Nephron progenitor cell (in vitro differentiated cells): ENCODE results near the gene RPL35.
"Not testable (repeated sequence)": the region's sequence is repeated elsewhere in the genome, so short reads cannot be mapped to it uniquely, and the experiment has no call there.

ENCODE experiments used
- DNase-seq: peaks from one replicate; pipeline ENCODE4 v3.0.0; 2021
- H3K27ac Mint-ChIP-seq: 2 replicates; pipeline ENCODE4 v1.8.0; 2021; ENCODE audit warnings: mild to moderate bottlenecking, moderate library complexity, mixed read lengths
- H3K27me3 Mint-ChIP-seq: 2 replicates; pipeline ENCODE4 v1.8.0; 2021; ENCODE audit warnings: mild to moderate bottlenecking, low read depth, mixed read lengths; ENCODE audit not compliant: poor library complexity
- H3K36me3 Mint-ChIP-seq: 2 replicates; pipeline ENCODE4 v1.8.0; 2021; ENCODE audit warnings: low read depth, mixed read lengths
- H3K4me1 Mint-ChIP-seq: 2 replicates; pipeline ENCODE4 v1.8.0; 2021; ENCODE audit warnings: mixed read lengths
- H3K4me3 Mint-ChIP-seq: 2 replicates; pipeline ENCODE4 v1.8.0; 2021; ENCODE audit warnings: mild to moderate bottlenecking, moderate library complexity, mixed read lengths
- H3K9me3 Mint-ChIP-seq: 2 replicates; pipeline ENCODE4 v1.8.0; 2021; ENCODE audit warnings: mild to moderate bottlenecking, moderate library complexity, mixed read lengths
- CTCF ChIP-seq: fragments of 200-600 bp; sonication (generic); IDR thresholded peaks from 2 replicates; pipeline ENCODE4 v1.5.0; 2021; ENCODE audit warnings: antibody characterized with exemption

RPL35 gene

DNA sequence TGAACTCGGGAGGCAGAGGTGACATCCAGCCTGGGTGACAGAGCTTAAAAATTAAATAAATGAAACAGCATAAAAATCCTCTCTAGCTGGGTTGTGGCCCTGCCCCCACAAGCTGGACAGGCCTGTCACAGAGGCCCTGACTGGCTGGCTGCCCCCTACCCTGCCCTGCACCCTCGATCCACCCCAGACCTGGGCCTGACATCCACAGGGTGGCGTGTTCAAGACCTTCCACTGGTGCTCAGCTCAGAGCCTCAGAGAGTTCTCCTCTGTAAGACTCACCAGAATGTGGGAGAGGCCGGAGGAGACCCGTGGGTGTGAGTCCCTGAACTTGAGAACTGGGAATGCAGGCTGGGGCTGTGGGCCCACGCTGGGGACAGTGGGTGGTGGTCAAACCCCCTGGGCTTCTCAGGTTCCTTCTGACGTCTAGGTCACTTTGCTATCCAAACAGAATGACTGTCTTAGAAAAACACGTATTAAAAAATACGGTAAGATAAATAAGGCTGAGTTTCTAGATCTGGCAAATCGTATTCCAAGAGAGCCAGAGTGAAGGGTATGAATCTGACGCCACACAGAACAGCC, 18.2 kb downstream of the RPL35 start:
- Mint-ChIP-seq H3K9me3 (no peaks in the 10 kb centered on the region), H3K4me1 (peaks cover 30% of the 10 kb centered on the region), H3K4me3 (no peak overlapping the region), H3K36me3 (no peaks in the 10 kb centered on the region), H3K27me3 (peaks cover 9% of the 10 kb centered on the region), H3K27ac (peak overlapping the region; percentile 79)
- DNase-seq = no peak
- no peak for TF ChIP-seq CTCF

DNA sequence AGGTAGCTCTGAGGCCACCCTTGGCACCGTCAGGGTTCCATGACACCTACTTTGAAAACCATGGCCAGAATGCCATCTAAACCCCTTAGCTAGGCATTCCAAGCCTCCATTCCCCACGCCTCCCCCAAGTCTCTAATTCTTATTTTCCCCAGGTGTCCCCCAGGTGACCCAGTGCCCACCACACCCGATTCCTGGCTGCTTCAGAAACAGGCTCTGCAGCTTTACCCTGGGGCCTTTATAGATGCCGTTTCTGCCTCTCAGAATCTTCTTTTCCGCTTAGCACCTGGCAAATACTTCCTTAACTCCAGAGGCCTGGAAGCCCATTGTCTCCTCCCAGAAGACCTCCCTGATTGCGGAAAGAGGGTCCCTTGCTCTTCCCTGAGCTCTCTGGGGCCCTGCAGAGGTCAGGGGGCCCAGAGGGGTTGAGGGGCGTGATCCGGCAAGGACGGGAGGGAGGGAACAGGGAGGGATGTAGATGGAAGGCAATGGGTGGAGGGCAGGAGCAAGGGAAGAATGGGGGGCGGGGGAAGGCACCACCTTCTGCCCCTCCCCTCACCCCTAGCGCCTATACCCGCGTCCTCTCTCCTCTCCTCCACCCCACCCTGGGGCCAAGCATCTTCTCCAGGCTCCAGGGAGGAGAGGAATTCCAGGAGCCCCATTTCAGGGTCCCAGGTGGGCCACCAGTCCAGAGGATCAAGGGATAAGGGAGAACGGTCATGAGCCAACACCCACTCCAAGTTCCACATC, 20.5 kb downstream of the RPL35 start:
- DNase-seq = no peak
- H3K9me3 Mint-ChIP-seq = no peaks in the 10 kb centered on the region
- no peak overlapping the region for H3K27ac Mint-ChIP-seq
- H3K4me3 Mint-ChIP-seq = no peak overlapping the region
- TF ChIP-seq CTCF = no peak
- no peaks in the 10 kb centered on the region for H3K36me3 Mint-ChIP-seq
- peaks cover 5% of the 10 kb centered on the region for H3K27me3 Mint-ChIP-seq
- peaks cover 33% of the 10 kb centered on the region for H3K4me1 Mint-ChIP-seq

- H3K27me3 Mint-ChIP-seq = peaks cover 5% of the 10 kb centered on the region
- no peaks in the 10 kb centered on the region for H3K36me3 Mint-ChIP-seq
- no peak overlapping the region for H3K27ac Mint-ChIP-seq
- H3K9me3 Mint-ChIP-seq = no peaks in the 10 kb centered on the region
- no peak for TF ChIP-seq CTCF
- no peak for DNase-seq
- H3K4me1 Mint-ChIP-seq = peaks cover 27% of the 10 kb centered on the region
- no peak overlapping the region for H3K4me3 Mint-ChIP-seq
Observed at GRCh38 chr9:124840300-124840833, 21.4 kb downstream of the RPL35 start.

DNA sequence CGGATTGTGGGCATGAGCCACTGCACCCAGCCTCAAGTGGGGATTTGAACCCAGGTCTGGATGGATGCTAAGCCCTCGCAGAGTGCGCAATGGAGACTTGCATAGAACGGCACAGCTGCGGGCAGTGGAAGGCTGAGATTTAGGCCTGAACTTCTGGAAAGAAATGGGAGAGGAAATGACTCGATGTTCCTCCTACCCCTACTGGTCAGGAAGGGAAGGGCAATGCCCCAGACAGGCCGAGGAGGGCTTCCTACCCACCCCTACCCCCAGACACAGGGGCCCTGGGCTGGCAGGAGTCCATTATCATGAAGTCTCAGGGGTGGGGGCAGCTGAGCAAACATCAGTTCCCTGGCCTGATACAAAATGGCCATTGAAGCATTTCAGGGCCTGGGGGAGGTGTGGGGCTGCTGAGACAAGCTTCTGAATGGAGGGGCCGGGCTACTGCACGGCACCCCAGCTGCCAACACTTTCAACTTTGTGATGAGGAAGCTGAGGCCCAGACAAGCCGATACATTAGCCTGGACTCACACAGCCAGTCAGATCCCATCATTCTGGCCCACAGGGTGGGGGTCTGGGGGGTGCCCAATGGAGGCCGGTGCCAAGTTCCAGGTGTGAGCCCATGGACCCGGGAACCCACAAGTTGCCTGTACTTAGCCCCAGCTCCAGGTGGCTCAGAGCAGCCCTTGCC, 22.0 kb downstream of the RPL35 start:
- Mint-ChIP-seq H3K36me3 (no peaks in the 10 kb centered on the region), H3K27me3 (peaks cover 5% of the 10 kb centered on the region), H3K4me3 (no peak overlapping the region), H3K4me1 (peaks cover 25% of the 10 kb centered on the region), H3K9me3 (no peaks in the 10 kb centered on the region), H3K27ac (peak overlapping the region; percentile 90)
- TF ChIP-seq CTCF = peak; percentile 57
- peak; percentile 40 for DNase-seq

DNA sequence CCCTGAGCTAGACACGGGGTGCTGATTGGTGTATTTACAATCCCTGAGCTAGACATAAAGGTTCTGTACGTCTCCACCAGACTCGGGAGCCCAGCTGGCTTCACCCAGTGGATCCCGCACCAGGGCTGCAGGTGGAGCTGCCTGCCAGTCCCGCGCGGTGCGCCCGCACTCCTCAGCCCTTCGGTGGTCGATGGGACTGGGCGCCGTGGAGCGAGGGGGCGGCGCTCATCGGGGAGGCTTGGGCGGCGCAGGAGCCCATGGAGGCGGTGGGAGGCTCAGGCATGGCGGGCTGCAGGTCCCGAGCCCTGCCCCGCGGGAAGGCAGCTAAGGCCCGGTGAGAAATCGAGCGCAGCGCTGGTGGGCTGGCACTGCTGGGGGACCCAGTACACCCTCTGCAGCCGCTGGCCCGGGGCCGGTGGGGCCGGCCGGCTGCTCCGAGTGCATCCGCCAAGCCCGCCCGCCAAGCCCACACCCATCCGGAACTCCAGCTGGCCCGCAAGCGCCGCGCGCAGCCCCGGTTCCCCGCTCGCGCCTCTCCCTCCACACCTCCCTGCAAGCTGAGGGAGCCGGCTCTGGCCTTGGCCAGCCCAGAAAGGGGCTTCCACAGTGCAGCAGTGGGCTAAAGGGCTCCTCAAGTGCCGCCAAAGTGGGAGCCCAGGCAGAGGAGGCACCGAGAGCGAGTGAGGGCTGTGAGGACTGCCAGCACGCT, 23.0 kb downstream of the RPL35 start:
- not testable (repeated sequence) for H3K27ac Mint-ChIP-seq, H3K9me3 Mint-ChIP-seq, DNase-seq, H3K27me3 Mint-ChIP-seq, H3K36me3 Mint-ChIP-seq, H3K4me3 Mint-ChIP-seq
- H3K4me1 Mint-ChIP-seq = peaks cover 18% of the 10 kb centered on the region

DNA sequence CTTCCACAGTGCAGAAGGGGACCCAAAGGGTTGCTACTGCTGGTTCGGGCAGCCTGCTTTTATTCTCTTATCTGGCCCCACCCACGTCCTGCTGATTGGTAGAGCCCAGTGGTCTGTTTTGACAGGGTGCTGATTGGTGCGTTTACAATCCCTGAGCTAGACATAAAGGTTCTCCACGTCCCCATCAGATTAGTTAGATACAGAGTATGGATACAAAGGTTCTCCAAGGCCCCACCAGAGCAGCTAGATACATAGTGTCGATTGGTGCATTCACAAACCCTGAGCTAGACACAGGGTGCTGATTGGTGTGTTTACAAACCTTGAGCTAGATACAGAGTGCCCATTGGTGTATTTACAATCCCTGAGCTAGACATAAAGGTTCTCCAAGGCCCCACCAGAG, 23.6 kb downstream of the RPL35 start:
- not testable (repeated sequence) for DNase-seq, H3K9me3 Mint-ChIP-seq, H3K27ac Mint-ChIP-seq, H3K27me3 Mint-ChIP-seq, H3K36me3 Mint-ChIP-seq, H3K4me3 Mint-ChIP-seq
- peaks cover 13% of the 10 kb centered on the region for H3K4me1 Mint-ChIP-seq
